ENCODE measurements around the gene AUTS2.

AUTS2 gene

GRCh38 chr7:69702357-69702756 is 104.1 kb downstream of the AUTS2 start:
- Mint-ChIP-seq H3K4me3 (no peak overlapping the region), H3K4me1 (peaks cover 36% of the 10 kb centered on the region), H3K27me3 (ENCODE audit: low read depth) (no peaks in the 10 kb centered on the region), H3K27ac (no peak overlapping the region), H3K9me3 (no peaks in the 10 kb centered on the region), H3K36me3 (ENCODE audit: low read depth) (no peaks in the 10 kb centered on the region)
- no peak for TF ChIP-seq CTCF (IDR thresholded peaks at IDR 0.05; ENCODE audit: unreplicated experiment in 3 of 3)

- Mint-ChIP-seq H3K36me3 (ENCODE audit: low read depth) (no peaks in the 10 kb centered on the region), H3K9me3 (no peaks in the 10 kb centered on the region)
- TF ChIP-seq CTCF (IDR thresholded peaks at IDR 0.05; ENCODE audit: unreplicated experiment in 3 of 3): no peak
Observed at GRCh38 chr7:69703099-69703498, 104.8 kb downstream of the AUTS2 start.

GRCh38 chr7:69706070-69706469 is 107.8 kb downstream of the AUTS2 start:
- Mint-ChIP-seq H3K4me3 (no peak overlapping the region), H3K9me3 (no peaks in the 10 kb centered on the region), H3K4me1 (peaks cover 61% of the 10 kb centered on the region), H3K27ac (no peak overlapping the region), H3K27me3 (ENCODE audit: low read depth) (no peaks in the 10 kb centered on the region), H3K36me3 (ENCODE audit: low read depth) (no peaks in the 10 kb centered on the region)
- TF ChIP-seq CTCF (IDR thresholded peaks at IDR 0.05; ENCODE audit: unreplicated experiment in 3 of 3): no peak

More at GRCh38 chr7:69703099-69703498, 104.8 kb downstream of the AUTS2 start:
- H3K4me3 Mint-ChIP-seq: no peak overlapping the region
- no peak overlapping the region for H3K27ac Mint-ChIP-seq
- H3K27me3 Mint-ChIP-seq (ENCODE audit: low read depth): no peaks in the 10 kb centered on the region
- H3K4me1 Mint-ChIP-seq: peaks cover 42% of the 10 kb centered on the region

- no peaks in the 10 kb centered on the region for H3K36me3 Mint-ChIP-seq (ENCODE audit: low read depth)
- H3K27me3 Mint-ChIP-seq (ENCODE audit: low read depth): no peaks in the 10 kb centered on the region
- peaks cover 41% of the 10 kb centered on the region for H3K4me1 Mint-ChIP-seq
- H3K9me3 Mint-ChIP-seq: no peaks in the 10 kb centered on the region
- TF ChIP-seq CTCF (IDR thresholded peaks at IDR 0.05; ENCODE audit: unreplicated experiment in 3 of 3): no peak
- H3K27ac Mint-ChIP-seq: no peak overlapping the region
- H3K4me3 Mint-ChIP-seq: no peak overlapping the region
Observed at GRCh38 chr7:69708857-69709256, 110.6 kb downstream of the AUTS2 start.

- no peak for TF ChIP-seq CTCF (IDR thresholded peaks at IDR 0.05; ENCODE audit: unreplicated experiment in 3 of 3)
- Mint-ChIP-seq H3K27me3 (ENCODE audit: low read depth) (no peaks in the 10 kb centered on the region), H3K27ac (no peak overlapping the region), H3K4me1 (peaks cover 38% of the 10 kb centered on the region), H3K36me3 (ENCODE audit: low read depth) (no peaks in the 10 kb centered on the region), H3K4me3 (no peak overlapping the region), H3K9me3 (no peaks in the 10 kb centered on the region)
Observed at GRCh38 chr7:69710768-69711438, 112.6 kb downstream of the AUTS2 start.

- H3K27me3 Mint-ChIP-seq (ENCODE audit: low read depth): no peaks in the 10 kb centered on the region
- no peak for TF ChIP-seq CTCF (IDR thresholded peaks at IDR 0.05; ENCODE audit: unreplicated experiment in 3 of 3)
- no peak overlapping the region for H3K27ac Mint-ChIP-seq
- no peak overlapping the region for H3K4me3 Mint-ChIP-seq
- no peaks in the 10 kb centered on the region for H3K9me3 Mint-ChIP-seq
- H3K4me1 Mint-ChIP-seq: peaks cover 18% of the 10 kb centered on the region
- no peaks in the 10 kb centered on the region for H3K36me3 Mint-ChIP-seq (ENCODE audit: low read depth)
Observed at GRCh38 chr7:69714886-69715576, 116.8 kb downstream of the AUTS2 start.
